Measurements from ENCODE around the gene RBM47. TPM values are rescaled to one million over a fixed set of nuclear protein-coding genes. Genes with fewer than 3 reads are reported as not detected.

RBM47 gene
- total and polyA plus RNA-seq, 10 of the 15 experiments (the other 5 are each of a cell fraction or from before 2014, with no cell fraction given), result 7.9 to 45.0 (median 28.7) TPM

DNA sequence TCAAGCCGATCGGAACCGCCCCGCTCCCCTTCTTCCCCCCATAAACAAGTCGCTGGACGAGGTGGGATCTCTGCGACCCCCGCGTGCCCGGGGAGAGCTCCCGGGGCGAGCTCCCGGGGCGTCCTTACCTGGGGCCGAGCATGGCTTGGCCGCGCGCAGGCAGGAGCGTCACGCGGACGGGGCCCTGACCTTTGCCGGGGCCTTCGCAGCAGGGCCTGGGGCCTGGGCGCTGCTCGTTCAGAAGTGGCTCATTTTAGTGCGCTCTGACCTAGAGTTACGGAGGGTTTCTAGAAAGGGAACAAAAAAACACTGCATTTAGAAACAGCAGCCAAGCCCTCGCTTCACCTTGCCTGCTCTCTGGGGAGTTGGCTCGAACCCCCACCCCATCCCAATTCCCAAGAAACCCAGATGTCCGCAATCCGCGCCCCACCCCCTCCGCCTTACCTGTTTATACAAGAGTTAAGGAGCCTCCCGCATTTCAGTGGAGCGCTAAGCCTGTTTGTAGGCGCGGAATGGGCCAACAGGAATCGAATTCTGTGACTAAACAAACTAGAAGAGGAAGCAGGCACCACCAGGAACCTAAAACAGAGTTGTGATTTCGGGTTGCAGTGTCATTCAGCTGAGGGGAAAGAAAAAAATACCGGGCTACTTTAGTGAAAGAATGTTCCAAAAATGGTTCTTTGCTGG is 814 bp upstream of the RBM47 start (continued):
- TF ChIP-seq SIN3A (IDR thresholded peaks at IDR 0.05; ENCODE audit: low read depth, low read length) (no peak; the same call in 1 of the 2 replicates), FOXK2 (IDR thresholded peaks at IDR 0.05) (no peak), RAD21 (IDR thresholded peaks at IDR 0.05; ENCODE audit: insufficient read depth, low read depth, low read length) (peak; percentile 1; the same call in 1 of the 2 replicates), ZNF384 (IDR thresholded peaks at IDR 0.05; ENCODE audit: borderline replicate concordance, low read depth, low read length) (peak; percentile 67; the same call in 1 of the 2 replicates), HDAC6 (IDR thresholded peaks at IDR 0.05; ENCODE audit: unreplicated experiment) (no peak), NR2C2 (IDR thresholded peaks at IDR 0.05; ENCODE audit: borderline replicate concordance, control insufficient read depth, insufficient read length, low read depth) (no peak), STAT1 (conservative IDR thresholded peaks at IDR 0.05) (0 out of 2 replicates have a peak, but pooled peaks have one; percentile 34), MEF2B (IDR thresholded peaks at IDR 0.05; ENCODE audit: partially characterized antibody, poor library complexity, severe bottlenecking) (peak; percentile 85), NR2C1 (IDR thresholded peaks at IDR 0.05) (peak; percentile 61)
- TF ChIP-seq, protein P1, sequence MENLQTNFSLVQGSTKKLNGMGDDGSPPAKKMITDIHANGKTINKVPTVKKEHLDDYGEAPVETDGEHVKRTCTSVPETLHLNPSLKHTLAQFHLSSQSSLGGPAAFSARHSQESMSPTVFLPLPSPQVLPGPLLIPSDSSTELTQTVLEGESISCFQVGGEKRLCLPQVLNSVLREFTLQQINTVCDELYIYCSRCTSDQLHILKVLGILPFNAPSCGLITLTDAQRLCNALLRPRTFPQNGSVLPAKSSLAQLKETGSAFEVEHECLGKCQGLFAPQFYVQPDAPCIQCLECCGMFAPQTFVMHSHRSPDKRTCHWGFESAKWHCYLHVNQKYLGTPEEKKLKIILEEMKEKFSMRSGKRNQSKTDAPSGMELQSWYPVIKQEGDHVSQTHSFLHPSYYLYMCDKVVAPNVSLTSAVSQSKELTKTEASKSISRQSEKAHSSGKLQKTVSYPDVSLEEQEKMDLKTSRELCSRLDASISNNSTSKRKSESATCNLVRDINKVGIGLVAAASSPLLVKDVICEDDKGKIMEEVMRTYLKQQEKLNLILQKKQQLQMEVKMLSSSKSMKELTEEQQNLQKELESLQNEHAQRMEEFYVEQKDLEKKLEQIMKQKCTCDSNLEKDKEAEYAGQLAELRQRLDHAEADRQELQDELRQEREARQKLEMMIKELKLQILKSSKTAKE (IDR thresholded peaks at IDR 0.05; ENCODE audit: low read depth, poor library complexity, severe bottlenecking), result peak; percentile 30
- TF ChIP-seq, protein P2, sequence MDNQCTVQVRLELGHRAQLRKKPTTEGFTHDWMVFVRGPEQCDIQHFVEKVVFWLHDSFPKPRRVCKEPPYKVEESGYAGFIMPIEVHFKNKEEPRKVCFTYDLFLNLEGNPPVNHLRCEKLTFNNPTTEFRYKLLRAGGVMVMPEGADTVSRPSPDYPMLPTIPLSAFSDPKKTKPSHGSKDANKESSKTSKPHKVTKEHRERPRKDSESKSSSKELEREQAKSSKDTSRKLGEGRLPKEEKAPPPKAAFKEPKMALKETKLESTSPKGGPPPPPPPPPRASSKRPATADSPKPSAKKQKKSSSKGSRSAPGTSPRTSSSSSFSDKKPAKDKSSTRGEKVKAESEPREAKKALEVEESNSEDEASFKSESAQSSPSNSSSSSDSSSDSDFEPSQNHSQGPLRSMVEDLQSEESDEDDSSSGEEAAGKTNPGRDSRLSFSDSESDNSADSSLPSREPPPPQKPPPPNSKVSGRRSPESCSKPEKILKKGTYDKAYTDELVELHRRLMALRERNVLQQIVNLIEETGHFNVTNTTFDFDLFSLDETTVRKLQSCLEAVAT (IDR thresholded peaks at IDR 0.05), result peak; percentile 9; the same call in 1 of the 2 replicates
- TF ChIP-seq, protein P3, sequence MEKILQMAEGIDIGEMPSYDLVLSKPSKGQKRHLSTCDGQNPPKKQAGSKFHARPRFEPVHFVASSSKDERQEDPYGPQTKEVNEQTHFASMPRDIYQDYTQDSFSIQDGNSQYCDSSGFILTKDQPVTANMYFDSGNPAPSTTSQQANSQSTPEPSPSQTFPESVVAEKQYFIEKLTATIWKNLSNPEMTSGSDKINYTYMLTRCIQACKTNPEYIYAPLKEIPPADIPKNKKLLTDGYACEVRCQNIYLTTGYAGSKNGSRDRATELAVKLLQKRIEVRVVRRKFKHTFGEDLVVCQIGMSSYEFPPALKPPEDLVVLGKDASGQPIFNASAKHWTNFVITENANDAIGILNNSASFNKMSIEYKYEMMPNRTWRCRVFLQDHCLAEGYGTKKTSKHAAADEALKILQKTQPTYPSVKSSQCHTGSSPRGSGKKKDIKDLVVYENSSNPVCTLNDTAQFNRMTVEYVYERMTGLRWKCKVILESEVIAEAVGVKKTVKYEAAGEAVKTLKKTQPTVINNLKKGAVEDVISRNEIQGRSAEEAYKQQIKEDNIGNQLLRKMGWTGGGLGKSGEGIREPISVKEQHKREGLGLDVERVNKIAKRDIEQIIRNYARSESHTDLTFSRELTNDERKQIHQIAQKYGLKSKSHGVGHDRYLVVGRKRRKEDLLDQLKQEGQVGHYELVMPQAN (conservative IDR thresholded peaks at IDR 0.05), result peak; percentile 61; the same call in 1 of the 2 replicates

All from GM12878 (cell line).